ENCODE measurements around the gene SOBP.

The SOBP gene

GRCh38 chr6:107488174-107488874 is 1.6 kb upstream of the SOBP start:
- DNase-seq (ENCODE audit: low spot score) = no peak
- POLR2A ChIA-PET (ENCODE audit: low non-redundant PET) = no interaction called here
- TF ChIP-seq CTCF (conservative IDR thresholded peaks at IDR 0.05; ENCODE audit: low read depth) = no peak
- no peak overlapping the region for H3K27ac ChIP-seq
- CTCF ChIA-PET = interaction anchor here (0.8 to 1.6 kb wide), 2 partner anchors 16 to 29 kb away, joined by 3 to 8 read pairs; partner anchors contain the start of gene PDSS2

- ChIA-PET CTCF (interaction anchor here (0.7 to 1.6 kb wide), 2 partner anchors 17 to 224 kb away, joined by 3 to 8 read pairs; no protein-coding TSS in a partner anchor), POLR2A (ENCODE audit: low non-redundant PET) (interaction anchor here (0.9 kb wide), 1 partner anchor 30 kb away, joined by 3 read pairs; the partner anchor contains the start of gene PDSS2)
- no peak overlapping the region for H3K27ac ChIP-seq
Observed at GRCh38 chr6:107488875-107489635, 862 bp upstream of the SOBP start.

GRCh38 chr6:107490566-107491137 is 735 bp downstream of the SOBP start:
- CTCF ChIA-PET = interaction anchor here (0.6 kb wide), 1 partner anchor 39 kb away, joined by 5 read pairs; no protein-coding TSS in a partner anchor
- no peak overlapping the region for H3K27ac ChIP-seq
- POLR2A ChIA-PET (ENCODE audit: low non-redundant PET) = no interaction called here

More at GRCh38 chr6:107488875-107489635, 862 bp upstream of the SOBP start:
- peak; percentile 28 for DNase-seq (ENCODE audit: low spot score)
- no peak for TF ChIP-seq CTCF (conservative IDR thresholded peaks at IDR 0.05; ENCODE audit: low read depth)

GRCh38 chr6:107491138-107491609 is 1.3 kb downstream of the SOBP start:
- no peak overlapping the region for H3K27ac ChIP-seq
- CTCF ChIA-PET = interaction anchor here (0.6 kb wide), 2 partner anchors 39 to 1058 kb away, joined by 5 read pairs; no protein-coding TSS in a partner anchor
- DNase-seq (ENCODE audit: low spot score) = peak; percentile 3
- POLR2A ChIA-PET (ENCODE audit: low non-redundant PET) = no interaction called here
- TF ChIP-seq CTCF (conservative IDR thresholded peaks at IDR 0.05; ENCODE audit: low read depth) = no peak

More at GRCh38 chr6:107490566-107491137, 735 bp downstream of the SOBP start:
- no peak for TF ChIP-seq CTCF (conservative IDR thresholded peaks at IDR 0.05; ENCODE audit: low read depth)
- peak; percentile 4 for DNase-seq (ENCODE audit: low spot score)

GRCh38 chr6:107491760-107492660 is 2.1 kb downstream of the SOBP start:
- POLR2A ChIA-PET (ENCODE audit: low non-redundant PET) = no interaction called here
- no peak for DNase-seq (ENCODE audit: low spot score)
- no peak for TF ChIP-seq CTCF (conservative IDR thresholded peaks at IDR 0.05; ENCODE audit: low read depth)
- CTCF ChIA-PET = interaction anchor here (0.5 to 1.5 kb wide), 4 partner anchors 10 to 1059 kb away, joined by 3 to 5 read pairs (median 4); no protein-coding TSS in a partner anchor
- no peak overlapping the region for H3K27ac ChIP-seq
